H9 (cell line): ENCODE data around the gene CEP131. TPM values are rescaled to one million over a fixed set of nuclear protein-coding genes. Genes with fewer than 3 reads are reported as not detected.

Experiments
- DNase-seq: peaks from one replicate; pipeline ENCODE4 v3.0.0-alpha.2; 2017
- H2AFZ ChIP-seq: one replicate; pipeline ENCODE4 v1.6.1; 2013; ENCODE audit warnings: mild to moderate bottlenecking, low read length, control low read depth, moderate library complexity
- H2AK5ac ChIP-seq: 2 replicates; pipeline ENCODE4 v1.6.1; 2013; ENCODE audit warnings: low read length, control low read depth, mixed read lengths; ENCODE audit not compliant: insufficient read length
- H2BK120ac ChIP-seq: one replicate; pipeline ENCODE4 v1.6.1; 2013; ENCODE audit warnings: low read depth, mild to moderate bottlenecking, low read length, control low read depth, inconsistent platforms; ENCODE audit not compliant: poor library complexity, severe bottlenecking
- H2BK12ac ChIP-seq: 2 replicates; pipeline ENCODE4 v1.6.1; 2013; ENCODE audit warnings: low read length, control low read depth, mixed read lengths, low read depth; ENCODE audit not compliant: insufficient read length
- H2BK15ac ChIP-seq: 2 replicates; pipeline ENCODE4 v1.6.1; 2013; ENCODE audit warnings: low read depth, low read length, control low read depth
- H2BK20ac ChIP-seq: one replicate; pipeline ENCODE4 v1.6.1; 2013; ENCODE audit warnings: low read depth, mild to moderate bottlenecking, low read length, control low read depth, inconsistent platforms; ENCODE audit not compliant: poor library complexity, severe bottlenecking
- H2BK5ac ChIP-seq: 2 replicates; pipeline ENCODE4 v1.6.1; 2013; ENCODE audit warnings: low read length, control low read depth, mixed read lengths; ENCODE audit not compliant: insufficient read length
- H3K14ac ChIP-seq: 2 replicates; pipeline ENCODE4 v1.6.1; 2013; ENCODE audit warnings: low read length, control low read depth; ENCODE audit not compliant: insufficient read depth
- H3K18ac ChIP-seq: 2 replicates; pipeline ENCODE4 v1.6.1; 2013; ENCODE audit warnings: low read depth, mild to moderate bottlenecking, mixed read lengths, low read length, control low read depth; ENCODE audit not compliant: insufficient read length
- H3K23ac ChIP-seq: 2 replicates; pipeline ENCODE4 v1.6.1; 2013; ENCODE audit warnings: low read length, control low read depth, mixed read lengths, low read depth; ENCODE audit not compliant: insufficient read length
- H3K23me2 ChIP-seq: 2 replicates; pipeline ENCODE4 v1.6.1; 2013; ENCODE audit warnings: low read depth, mild to moderate bottlenecking, mixed read lengths, low read length, control low read depth; ENCODE audit not compliant: insufficient read length, poor library complexity, severe bottlenecking
- H3K27ac ChIP-seq: 2 replicates; pipeline ENCODE4 v1.5.1; 2013; ENCODE audit warnings: low read length, control low read depth, mixed read lengths, low read depth; ENCODE audit not compliant: insufficient read length
- H3K27me3 ChIP-seq: 2 replicates; pipeline ENCODE4 v1.6.1; 2013; ENCODE audit warnings: low read length, control low read depth, inconsistent platforms; ENCODE audit not compliant: insufficient read depth
- H3K4ac ChIP-seq: 2 replicates; pipeline ENCODE4 v1.6.1; 2013; ENCODE audit warnings: low read depth, mild to moderate bottlenecking, control low read depth, inconsistent platforms, low read length, moderate library complexity
- H3K4me1 ChIP-seq: 2 replicates; pipeline ENCODE4 v1.6.1; 2013; ENCODE audit warnings: low read length, control low read depth, inconsistent platforms; ENCODE audit not compliant: insufficient read depth
- H3K4me2 ChIP-seq: 2 replicates; pipeline ENCODE4 v1.6.1; 2013; ENCODE audit warnings: low read length, control low read depth, mixed read lengths; ENCODE audit not compliant: insufficient read length, insufficient read depth
- H3K56ac ChIP-seq: 2 replicates; pipeline ENCODE4 v1.6.1; 2013; ENCODE audit warnings: low read depth, mild to moderate bottlenecking, mixed read lengths, low read length, control low read depth; ENCODE audit not compliant: insufficient read length
- H3K79me1 ChIP-seq: 2 replicates; pipeline ENCODE4 v1.6.1; 2013; ENCODE audit warnings: low read depth, mild to moderate bottlenecking, moderate library complexity, low read length, control low read depth, inconsistent platforms; ENCODE audit not compliant: insufficient read depth, poor library complexity, severe bottlenecking
- H3K79me2 ChIP-seq: 2 replicates; pipeline ENCODE4 v1.6.1; 2013; ENCODE audit warnings: low read length, control low read depth, inconsistent platforms; ENCODE audit not compliant: insufficient read depth
- H3K9ac ChIP-seq: 2 replicates; pipeline ENCODE4 v1.6.1; 2013; ENCODE audit warnings: low read length, control low read depth, mixed read lengths; ENCODE audit not compliant: insufficient read length; ENCODE audit errors: extremely low read depth
- H3K9me3 ChIP-seq: one replicate; pipeline ENCODE4 v1.6.1; 2013; ENCODE audit warnings: low read depth, low read length, inconsistent platforms; ENCODE audit not compliant: control insufficient read depth
- H3T11ph ChIP-seq: one replicate; pipeline ENCODE4 v1.6.1; 2013; ENCODE audit warnings: mild to moderate bottlenecking, low read length, control low read depth, inconsistent platforms
- H4K20me1 ChIP-seq: one replicate; pipeline ENCODE4 v1.6.1; 2013; ENCODE audit not compliant: control insufficient read depth, insufficient read length, insufficient read depth
- H4K5ac ChIP-seq: 2 replicates; pipeline ENCODE4 v1.6.1; 2013; ENCODE audit warnings: low read depth, mild to moderate bottlenecking, mixed read lengths, low read length, control low read depth; ENCODE audit not compliant: insufficient read length
- H4K8ac ChIP-seq: replicated peaks from 2 replicates; pipeline ENCODE4 v1.6.1; 2013; ENCODE audit warnings: low read length, control low read depth, mixed read lengths, low read depth; ENCODE audit not compliant: insufficient read length
- H4K91ac ChIP-seq: 2 replicates; pipeline ENCODE4 v1.6.1; 2013; ENCODE audit warnings: low read depth, mild to moderate bottlenecking, moderate library complexity, mixed read lengths, low read length, control low read depth; ENCODE audit not compliant: insufficient read length
- H3K27ac Mint-ChIP-seq, 3 experiments: 2 replicates in 2 of 3; 3 replicates in 1 of 3; pipeline ENCODE4 v1.8.0; 2020 to 2021; ENCODE audit warnings: mixed read lengths in 3 of 3, mild to moderate bottlenecking in 1 of 3, moderate library complexity in 1 of 3
- H3K27me3 Mint-ChIP-seq: 2 replicates; pipeline ENCODE4 v1.8.0; 2021; ENCODE audit warnings: low read depth, mild to moderate bottlenecking, moderate library complexity, mixed read lengths
- H3K36me3 Mint-ChIP-seq, 3 experiments: 2 replicates in 2 of 3; 3 replicates in 1 of 3; pipeline ENCODE4 v1.8.0; 2020 to 2021; ENCODE audit warnings: low read depth in 3 of 3, mixed read lengths in 3 of 3; ENCODE audit not compliant: insufficient read depth in 1 of 3
- H3K4me1 Mint-ChIP-seq, 2 experiments: 2 replicates each; pipeline ENCODE4 v1.8.0; 2020; ENCODE audit warnings: mixed read lengths in 2 of 2
- H3K4me3 Mint-ChIP-seq, 2 experiments: 2 replicates in 1 of 2; 3 replicates in 1 of 2; pipeline ENCODE4 v1.8.0; 2020 to 2021; ENCODE audit warnings: mild to moderate bottlenecking in 2 of 2, mixed read lengths in 2 of 2, moderate library complexity in 1 of 2
- H3K9me3 Mint-ChIP-seq, 2 experiments: 2 replicates in 1 of 2; 3 replicates in 1 of 2; pipeline ENCODE4 v1.8.0; 2020; ENCODE audit warnings: mild to moderate bottlenecking in 2 of 2, mixed read lengths in 2 of 2, moderate library complexity in 1 of 2
- WGBS: extraction: QIAGEN DNeasy Blood & Tissue Kit; methylation state at CpG from one replicate; pipeline ENCODE4 v1.1.7; 2013; ENCODE audit warnings: missing lambda C conversion rate, low lambda C conversion rate, mixed read lengths; ENCODE audit not compliant: insufficient read length; ENCODE audit errors: extremely low coverage; 5-methylcytosine and 5-hydroxymethylcytosine counted together
- total RNA-seq: library from RNA; stranded (reverse); gene quantifications from 2 replicates; pipeline ENCODE4 v1.2.1, GENCODE V29; 2021
- TF ChIP-seq, protein P1 (sequence below): fragments of 200-600 bp; sonication (generic); conservative IDR thresholded peaks from 3 replicates; pipeline ENCODE4 v1.8.0; 2021; ENCODE audit warnings: antibody characterized with exemption, mild to moderate bottlenecking

Gene CEP131
- total RNA-seq, 1 experiment from 2014 or later, result 16.3 TPM

DNA sequence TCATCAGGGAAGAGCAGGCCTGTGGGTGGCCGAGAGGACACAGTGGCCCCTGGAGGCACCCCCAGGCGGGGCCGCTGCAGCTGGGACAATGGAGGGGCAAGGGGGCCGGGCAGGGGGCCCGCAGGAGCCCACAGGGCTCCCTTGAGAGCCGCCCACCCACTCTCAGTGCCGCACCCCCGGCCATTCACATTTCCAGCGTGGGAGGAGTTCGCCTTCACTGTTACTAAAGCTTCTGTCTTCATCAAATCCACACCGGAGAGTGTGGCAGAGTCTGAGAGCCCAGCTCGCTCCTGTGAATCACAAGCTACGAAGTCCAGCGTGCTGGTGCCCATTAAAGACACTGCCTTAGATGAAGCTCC is 78.4 kb downstream of the CEP131 start:
- H3K79me1 ChIP-seq, result no peaks in the 10 kb centered on the region
- no CpG with 5 or more reads among the region's 14 CpGs for WGBS
- Mint-ChIP-seq H3K27ac (no peak overlapping the region; a peak in 1 of 7 replicates), H3K27me3 (no peaks in the 10 kb centered on the region; the same call in none of the 2 replicates), H3K36me3 (no peaks in the 10 kb centered on the region; a peak in 1 of 7 replicates), H3K9me3 (no peaks in the 10 kb centered on the region; a peak in 1 of 5 replicates), H3K4me3 (no peak overlapping the region), H3K4me1 (peaks cover 2 to 10% of the 10 kb centered on the region in 2 experiments; a peak in 2 of 4 replicates)
- no peaks in the 10 kb centered on the region for H3K9me3 ChIP-seq
- H3K14ac ChIP-seq, result no peak overlapping the region
- TF ChIP-seq, protein P1, sequence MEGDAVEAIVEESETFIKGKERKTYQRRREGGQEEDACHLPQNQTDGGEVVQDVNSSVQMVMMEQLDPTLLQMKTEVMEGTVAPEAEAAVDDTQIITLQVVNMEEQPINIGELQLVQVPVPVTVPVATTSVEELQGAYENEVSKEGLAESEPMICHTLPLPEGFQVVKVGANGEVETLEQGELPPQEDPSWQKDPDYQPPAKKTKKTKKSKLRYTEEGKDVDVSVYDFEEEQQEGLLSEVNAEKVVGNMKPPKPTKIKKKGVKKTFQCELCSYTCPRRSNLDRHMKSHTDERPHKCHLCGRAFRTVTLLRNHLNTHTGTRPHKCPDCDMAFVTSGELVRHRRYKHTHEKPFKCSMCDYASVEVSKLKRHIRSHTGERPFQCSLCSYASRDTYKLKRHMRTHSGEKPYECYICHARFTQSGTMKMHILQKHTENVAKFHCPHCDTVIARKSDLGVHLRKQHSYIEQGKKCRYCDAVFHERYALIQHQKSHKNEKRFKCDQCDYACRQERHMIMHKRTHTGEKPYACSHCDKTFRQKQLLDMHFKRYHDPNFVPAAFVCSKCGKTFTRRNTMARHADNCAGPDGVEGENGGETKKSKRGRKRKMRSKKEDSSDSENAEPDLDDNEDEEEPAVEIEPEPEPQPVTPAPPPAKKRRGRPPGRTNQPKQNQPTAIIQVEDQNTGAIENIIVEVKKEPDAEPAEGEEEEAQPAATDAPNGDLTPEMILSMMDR, result no peak
- H2BK120ac ChIP-seq, result no peak overlapping the region
- no peak overlapping the region for H3K4ac ChIP-seq
- H2BK12ac ChIP-seq, result no peak overlapping the region
- H3K18ac ChIP-seq, result no peak overlapping the region
- no peak overlapping the region for H2BK20ac ChIP-seq
- no peak overlapping the region for H3K56ac ChIP-seq
- no peaks in the 10 kb centered on the region for H3K4me1 ChIP-seq
- H4K5ac ChIP-seq, result no peak overlapping the region
- DNase-seq, result no peak
- no peak overlapping the region for H2AFZ ChIP-seq
- no peak overlapping the region for H3K23ac ChIP-seq
- H3K4me2 ChIP-seq, result no peak overlapping the region
- no peaks in the 10 kb centered on the region for H3K79me2 ChIP-seq
- no peak overlapping the region for H3T11ph ChIP-seq
- no peak overlapping the region for H4K8ac ChIP-seq
- H4K20me1 ChIP-seq, result no peaks in the 10 kb centered on the region
- H2BK5ac ChIP-seq, result no peak overlapping the region
- H3K27ac ChIP-seq, result no peak overlapping the region
- H2AK5ac ChIP-seq, result no peak overlapping the region
- H3K23me2 ChIP-seq, result no peaks in the 10 kb centered on the region
- H3K9ac ChIP-seq, result no peak overlapping the region
- H2BK15ac ChIP-seq, result no peak overlapping the region
- H3K27me3 ChIP-seq, result no peaks in the 10 kb centered on the region
- H4K91ac ChIP-seq, result no peak overlapping the region
